ENCODE measurements around the gene FNDC5. TPM values are rescaled to one million over a fixed set of nuclear protein-coding genes. Genes with fewer than 3 reads are reported as not detected.
A peak's percentile ranks its signal among the peaks of the same experiment; 100 is the strongest.

Gene FNDC5
- total RNA-seq, 1 experiment from 2014 or later, result 4.5 TPM

- no peak overlapping the region for H4K91ac ChIP-seq (ENCODE audit: insufficient read length, low read depth, low read length)
- H3K79me2 ChIP-seq (ENCODE audit: insufficient read depth, low read length), result no peaks in the 10 kb centered on the region
- H3K9me3 ChIP-seq (ENCODE audit: control insufficient read depth, low read depth, low read length), result no peaks in the 10 kb centered on the region
- Mint-ChIP-seq H3K36me3 (ENCODE audit: insufficient read depth in 1 of 3, low read depth in 3 of 3) (peaks cover 0 to 9% (median 0%) of the 10 kb centered on the region in 3 experiments; a peak in 1 of 7 replicates), H3K9me3 (peaks cover 5 to 8% of the 10 kb centered on the region in 2 experiments; a peak in 3 of 5 replicates), H3K27me3 (ENCODE audit: low read depth) (peaks cover 74% of the 10 kb centered on the region), H3K4me3 (peak overlapping the region; percentile 69 to 88), H3K4me1 (peaks cover 9 to 24% of the 10 kb centered on the region in 2 experiments; a peak in 3 of 4 replicates), H3K27ac (peak overlapping the region in 1 of 3 experiments; percentile 44; a peak in 1 of 7 replicates)
- no peak overlapping the region for H4K5ac ChIP-seq (ENCODE audit: insufficient read length, low read depth, low read length)
- no peak overlapping the region for H2BK12ac ChIP-seq (ENCODE audit: insufficient read length, low read depth, low read length)
- TF ChIP-seq CTCF (conservative IDR thresholded peaks at IDR 0.05), result no peak
- H3K27me3 ChIP-seq (ENCODE audit: insufficient read depth, low read length), result peaks cover 3% of the 10 kb centered on the region; the same call in 1 of the 2 replicates
- no peaks in the 10 kb centered on the region for H3K4me1 ChIP-seq (ENCODE audit: insufficient read depth, low read length)
- H2BK5ac ChIP-seq (ENCODE audit: insufficient read length, low read length), result no peak overlapping the region
- H3K79me1 ChIP-seq (ENCODE audit: insufficient read depth, low read depth, low read length, poor library complexity, severe bottlenecking), result no peaks in the 10 kb centered on the region
- H4K8ac ChIP-seq (replicated peaks; ENCODE audit: insufficient read length, low read depth, low read length), result no peak overlapping the region
- no peak overlapping the region for H2BK15ac ChIP-seq (ENCODE audit: low read depth, low read length)
- H2BK120ac ChIP-seq (ENCODE audit: low read depth, low read length, poor library complexity, severe bottlenecking), result no peak overlapping the region
- H4K20me1 ChIP-seq (ENCODE audit: control insufficient read depth, insufficient read depth, insufficient read length), result peaks cover 3% of the 10 kb centered on the region
- no peak overlapping the region for H3K14ac ChIP-seq (ENCODE audit: insufficient read depth, low read length)
- no peak overlapping the region for H3K18ac ChIP-seq (ENCODE audit: insufficient read length, low read depth, low read length)
- H2BK20ac ChIP-seq (ENCODE audit: low read depth, low read length, poor library complexity, severe bottlenecking), result no peak overlapping the region
- H3K4me2 ChIP-seq (ENCODE audit: insufficient read depth, insufficient read length, low read length), result peak overlapping the region; percentile 53
- H3K27ac ChIP-seq (ENCODE audit: insufficient read length, low read depth, low read length), result no peak overlapping the region
- H3K4ac ChIP-seq (ENCODE audit: low read depth, low read length), result no peak overlapping the region
- no peak overlapping the region for H3T11ph ChIP-seq (ENCODE audit: low read length)
- H3K9ac ChIP-seq (ENCODE audit: extremely low read depth, insufficient read length, low read length), result no peak overlapping the region
- H2AFZ ChIP-seq (ENCODE audit: low read length), result no peak overlapping the region
- H3K23me2 ChIP-seq (ENCODE audit: insufficient read length, low read depth, low read length, poor library complexity, severe bottlenecking), result no peaks in the 10 kb centered on the region
- no peak overlapping the region for H2AK5ac ChIP-seq (ENCODE audit: insufficient read length, low read length)
- DNase-seq, result no peak
- no CpG with 5 or more reads among the region's 8 CpGs for WGBS (ENCODE audit: extremely low coverage, insufficient read length, low lambda C conversion rate)
- no peak overlapping the region for H3K56ac ChIP-seq (ENCODE audit: insufficient read length, low read depth, low read length)
- H3K23ac ChIP-seq (ENCODE audit: insufficient read length, low read depth, low read length), result no peak overlapping the region
Measured at GRCh38 chr1:32894019-32894600, 23.4 kb upstream of the FNDC5 start.
